Activated CD8-positive, alpha-beta T cell treated with anti-CD3 and anti-CD28 coated beads for 36 hours (primary cell): ENCODE results near the gene PLEKHF1. TPM values are rescaled to one million over a fixed set of nuclear protein-coding genes. Genes with fewer than 3 reads are reported as not detected.

ENCODE experiments used
- ATAC-seq: fragments of 200-7000 bp; cut with Tn5 transposase; one replicate; pipeline ENCODE4 v1.10.0; 2021; ENCODE audit warnings: mild to moderate bottlenecking, moderate library complexity
- CTCF ChIA-PET: fragments of 350-600 bp; sonication (Branson Sonifier 250); formaldehyde crosslinking; loops from one replicate; lab custom pipeline; 2021; ENCODE audit warnings: antibody characterized with exemption; lab: Charles Lee
- POLR2A ChIA-PET: fragments of 350-600 bp; sonication (Branson Sonifier 250); formaldehyde crosslinking; loops from one replicate; lab custom pipeline; 2021; ENCODE audit warnings: antibody characterized with exemption; lab: Charles Lee
- DNase-seq: peaks from one replicate; pipeline ENCODE4 v3.0.0-alpha.2; 2020
- H3K27ac Mint-ChIP-seq: one replicate; pipeline ENCODE4 v1.8.0; 2021; ENCODE audit warnings: mild to moderate bottlenecking, mixed read lengths
- H3K27me3 Mint-ChIP-seq: one replicate; pipeline ENCODE4 v1.8.0; 2021; ENCODE audit warnings: mixed read lengths
- H3K36me3 Mint-ChIP-seq: one replicate; pipeline ENCODE4 v1.8.0; 2021; ENCODE audit warnings: low read depth, mixed read lengths
- H3K4me1 Mint-ChIP-seq: one replicate; pipeline ENCODE4 v1.8.0; 2021; ENCODE audit warnings: low read depth, mixed read lengths
- H3K4me3 Mint-ChIP-seq: one replicate; pipeline ENCODE4 v1.8.0; 2021; ENCODE audit warnings: mild to moderate bottlenecking, moderate library complexity, mixed read lengths
- H3K9me3 Mint-ChIP-seq: one replicate; pipeline ENCODE4 v1.8.0; 2021; ENCODE audit warnings: mixed read lengths
- CTCF ChIP-seq: fragments of 200-600 bp; IDR thresholded peaks from one replicate; pipeline ENCODE4 v1.8.0; 2022; ENCODE audit warnings: antibody characterized with exemption, mild to moderate bottlenecking
- intact Hi-C: fragments of 100-400 bp; cut with micrococcal nuclease; formaldehyde crosslinking; loops from one replicate; pipeline ENCODE4 v1.10.0; 2022
- total RNA-seq, 2 experiments: library from RNA; stranded (reverse); gene quantifications; one replicate each; pipeline ENCODE4 v1.2.3, GENCODE V29; 2021

PLEKHF1 gene
- total RNA-seq, 2 experiments from 2014 or later: 30.4 to 31.7 TPM

DNA sequence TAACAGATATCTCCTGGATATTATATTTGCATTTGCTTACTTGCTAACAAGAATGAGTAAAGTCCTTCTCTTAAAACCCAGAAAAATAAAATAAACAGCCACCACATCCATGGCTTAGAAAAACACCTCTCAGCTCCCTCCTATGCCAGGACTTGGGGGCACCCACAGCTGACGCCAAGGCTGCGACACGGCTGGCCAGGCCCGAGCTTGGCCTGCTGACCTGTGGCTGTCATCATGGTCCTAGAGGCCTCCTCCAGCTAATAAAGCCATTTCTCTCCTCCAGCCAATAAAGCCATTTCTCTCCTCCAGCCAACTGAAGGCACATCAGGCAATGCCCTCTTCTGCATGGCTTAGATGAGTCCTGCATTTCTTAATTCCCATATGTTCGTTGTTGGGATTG lies 28.9 kb downstream of the PLEKHF1 start:
- H3K27ac Mint-ChIP-seq: no peak overlapping the region
- CTCF ChIA-PET: interaction anchor here (0.7 to 8.0 kb wide), 19 partner anchors 8 to 352 kb away, joined by 3 to 300 read pairs (median 6); partner anchors contain the start of genes C19orf12, PLEKHF1 and POP4
- intact Hi-C loops: loop anchor here (2.0 kb wide), 1 partner anchor 23 kb away; no protein-coding TSS in a partner anchor
- H3K36me3 Mint-ChIP-seq: peaks cover 5% of the 10 kb centered on the region
- ATAC-seq: no peak
- no peak for DNase-seq
- H3K27me3 Mint-ChIP-seq: no peaks in the 10 kb centered on the region
- peaks cover 11% of the 10 kb centered on the region for H3K4me1 Mint-ChIP-seq
- H3K9me3 Mint-ChIP-seq: peaks cover 4% of the 10 kb centered on the region
- POLR2A ChIA-PET: interaction anchor here (0.7 to 2.0 kb wide), 5 partner anchors 22 to 86 kb away, joined by 3 to 14 read pairs (median 4); no protein-coding TSS in a partner anchor
- TF ChIP-seq CTCF: no peak
- H3K4me3 Mint-ChIP-seq: no peak overlapping the region

DNA sequence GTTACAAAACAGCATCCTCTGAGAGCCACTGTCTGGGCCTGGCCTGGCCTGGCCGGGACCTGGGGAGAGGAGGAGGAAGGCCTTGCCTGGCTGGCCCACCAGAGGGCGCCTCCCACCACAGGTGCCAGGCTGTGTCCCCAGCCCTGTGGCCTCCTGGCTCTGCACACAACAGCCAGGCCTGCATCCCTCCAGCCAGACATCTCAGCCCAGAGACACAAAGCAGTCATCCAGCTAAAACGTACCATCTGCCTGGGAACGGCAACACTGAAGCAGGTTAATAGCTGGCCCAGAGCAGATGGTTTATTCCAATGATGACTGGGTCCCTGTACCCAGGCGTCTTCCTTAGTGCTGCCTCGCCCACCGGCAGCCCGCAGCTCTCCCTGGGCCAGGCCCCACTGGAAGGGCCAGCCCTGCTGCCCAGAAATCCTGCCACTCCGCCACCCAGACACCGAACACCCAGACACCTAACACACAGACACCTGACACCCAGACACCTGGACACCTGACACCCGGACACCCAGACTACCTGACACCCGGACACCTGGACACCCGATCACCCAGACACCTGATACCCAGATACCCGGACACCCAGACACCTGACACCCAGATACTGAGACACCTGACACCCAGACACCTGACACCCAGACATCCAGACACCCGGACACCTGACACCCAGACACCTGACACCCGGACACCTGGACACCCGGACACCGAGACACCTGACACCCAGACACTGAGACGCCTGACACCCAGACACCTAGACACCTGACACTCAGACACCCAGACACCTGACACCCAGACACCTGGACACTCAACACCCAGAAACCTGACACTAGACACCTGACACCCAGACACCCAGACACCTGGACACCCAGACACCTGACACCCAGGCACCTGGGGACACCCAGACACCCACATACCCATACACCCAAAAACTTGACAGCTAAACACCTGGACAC lies 29.7 kb downstream of the PLEKHF1 start:
- POLR2A ChIA-PET: interaction anchor here (0.6 to 2.0 kb wide), 5 partner anchors 21 to 190 kb away, joined by 3 to 14 read pairs (median 4); no protein-coding TSS in a partner anchor
- intact Hi-C loops: loop anchor here (2.0 kb wide), 1 partner anchor 22 kb away; no protein-coding TSS in a partner anchor
- DNase-seq (peak; percentile 91), ATAC-seq (peak; percentile 96)
- peak; percentile 96 for TF ChIP-seq CTCF
- CTCF ChIA-PET: interaction anchor here (0.7 to 8.0 kb wide), 19 partner anchors 9 to 351 kb away, joined by 3 to 300 read pairs (median 6); partner anchors contain the start of genes C19orf12, PLEKHF1 and POP4
- H3K36me3 Mint-ChIP-seq: no peaks in the 10 kb centered on the region
- H3K4me1 Mint-ChIP-seq: peaks cover 7% of the 10 kb centered on the region
- H3K9me3 Mint-ChIP-seq: no peaks in the 10 kb centered on the region
- H3K27ac Mint-ChIP-seq: peak overlapping the region; percentile 21
- no peaks in the 10 kb centered on the region for H3K27me3 Mint-ChIP-seq
- no peak overlapping the region for H3K4me3 Mint-ChIP-seq

DNA sequence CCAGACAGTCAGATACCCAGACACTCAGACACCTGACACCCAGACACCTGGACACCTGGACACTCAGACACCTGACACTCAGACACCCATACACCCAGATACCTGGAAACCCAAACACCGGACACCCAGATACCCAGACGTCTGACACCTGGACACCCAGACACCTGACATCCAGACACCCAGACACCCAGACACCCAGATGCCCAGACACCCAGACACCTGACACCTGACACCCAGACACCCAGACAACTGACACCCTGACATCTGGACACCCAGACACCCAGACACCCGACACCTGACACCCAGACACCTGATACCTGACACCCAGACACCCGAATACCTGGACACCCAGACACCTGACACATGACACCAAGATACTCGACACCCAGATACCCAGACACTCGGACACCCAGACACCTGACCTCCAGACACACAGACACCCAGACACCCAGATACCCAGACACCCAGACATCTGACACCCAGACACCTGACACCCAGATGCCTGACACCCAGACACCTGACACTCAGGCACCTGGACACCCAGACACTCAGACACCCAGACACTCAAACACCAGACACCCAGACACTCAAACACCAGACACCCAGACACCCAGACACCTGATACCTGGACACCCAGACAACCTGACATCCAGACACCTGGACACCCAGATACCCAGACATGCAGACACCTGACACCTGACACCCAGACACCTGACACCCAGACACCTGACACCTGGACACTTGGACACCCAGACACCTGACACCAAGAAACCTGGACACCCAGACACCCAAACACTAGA lies 30.7 kb downstream of the PLEKHF1 start:
- POLR2A ChIA-PET: interaction anchor here (0.6 kb wide), 1 partner anchor 191 kb away, joined by 5 read pairs; no protein-coding TSS in a partner anchor
- DNase-seq (no peak), ATAC-seq (no peak)
- Mint-ChIP-seq H3K4me3 (no peak overlapping the region), H3K9me3 (no peaks in the 10 kb centered on the region), H3K4me1 (peaks cover 8% of the 10 kb centered on the region), H3K36me3 (no peaks in the 10 kb centered on the region), H3K27ac (no peak overlapping the region), H3K27me3 (no peaks in the 10 kb centered on the region)
- no peak for TF ChIP-seq CTCF
- CTCF ChIA-PET: interaction anchor here (2.3 to 6.6 kb wide), 2 partner anchors 17 to 30 kb away, joined by 22 to 300 read pairs; partner anchors contain the start of genes C19orf12 and PLEKHF1
- intact Hi-C loops: loop anchor here (2.0 kb wide), 1 partner anchor 21 kb away; no protein-coding TSS in a partner anchor

DNA sequence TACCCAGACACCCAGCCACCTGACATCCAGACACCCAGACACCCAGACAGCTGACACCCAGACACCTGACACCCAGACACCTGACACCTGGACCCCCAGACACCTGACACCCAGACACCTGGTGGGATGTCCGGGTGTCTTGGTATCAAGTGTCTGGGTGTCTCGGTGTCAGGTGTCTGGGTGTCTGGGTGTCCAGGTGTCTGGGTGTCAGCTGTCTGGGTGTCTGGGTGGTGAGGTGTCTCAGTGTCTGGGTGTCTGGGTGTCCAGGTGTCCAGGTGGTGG lies 31.2 kb downstream of the PLEKHF1 start:
- no peak overlapping the region for H3K27ac Mint-ChIP-seq
- H3K9me3 Mint-ChIP-seq: no peaks in the 10 kb centered on the region
- no peak for DNase-seq
- H3K27me3 Mint-ChIP-seq: no peaks in the 10 kb centered on the region
- H3K4me1 Mint-ChIP-seq: peaks cover 10% of the 10 kb centered on the region
- ChIA-PET POLR2A (no interaction called here), CTCF (no interaction called here)
- H3K36me3 Mint-ChIP-seq: no peaks in the 10 kb centered on the region
- intact Hi-C loops: no loop called here
- H3K4me3 Mint-ChIP-seq: no peak overlapping the region
- no peak for ATAC-seq
- TF ChIP-seq CTCF: no peak
